HEK293 (cell line): ENCODE results near the gene TMEM14A.
"Not testable (repeated sequence)": the region's sequence is repeated elsewhere in the genome, so short reads cannot be mapped to it uniquely, and the experiment has no call there.

Experiments used
- CTCF ChIA-PET: fragments of 350-600 bp; formaldehyde crosslinking; extraction: SDS; loops from one replicate; lab custom pipeline; 2021; ENCODE audit warnings: antibody characterized with exemption; lab: Yijun Ruan, JAX
- POLR2A ChIA-PET: fragments of 300-600 bp; formaldehyde crosslinking; extraction: SDS; loops from one replicate; lab custom pipeline; 2020; ENCODE audit warnings: antibody characterized with exemption, inconsistent platforms; lab: Yijun Ruan, JAX
- H3K27ac ChIP-seq: fragments of 200-500 bp; sonication (Bioruptor generic); 2 replicates; pipeline ENCODE4 v1.5.1; 2014; ENCODE audit warnings: low read depth, low read length, control low read depth, inconsistent platforms; ENCODE audit errors: extremely low read depth
- H3K36me3 ChIP-seq, 2 experiments: fragments of 200-500 bp in 1 of 2; sonication (Bioruptor generic) in 1 of 2; 1 replicate in 1 of 2; 2 replicates in 1 of 2; pipeline ENCODE4 v1.5.1; 2014 to 2017; ENCODE audit warnings: inconsistent platforms in 2 of 2, low read length in 2 of 2; ENCODE audit not compliant: control insufficient read depth in 2 of 2, insufficient read depth in 1 of 2
- H3K4me1 ChIP-seq: fragments of 200-500 bp; sonication (Bioruptor generic); 2 replicates; pipeline ENCODE4 v1.5.1; 2014; ENCODE audit warnings: mild to moderate bottlenecking, low read length, inconsistent platforms; ENCODE audit not compliant: control insufficient read depth, insufficient read depth
- H3K4me3 ChIP-seq: 2 replicates; pipeline ENCODE4 v1.5.1; 2011; ENCODE audit warnings: low read depth, mild to moderate bottlenecking, control low read depth, low read length, moderate library complexity
- H3K9me3 ChIP-seq: fragments of 200-500 bp; sonication (Bioruptor generic); 2 replicates; pipeline ENCODE4 v1.5.1; 2014; ENCODE audit warnings: low read depth, low read length, inconsistent platforms; ENCODE audit not compliant: control insufficient read depth, insufficient read depth
- IKZF3 ChIP-seq: fragments of 450-650 bp; IDR thresholded peaks from 2 replicates; pipeline ENCODE4 v1.5.0; 2018; ENCODE audit warnings: missing biosample characterization, mild to moderate bottlenecking, missing genetic modification characterization, moderate library complexity
- MEIS1 ChIP-seq: sonication (generic); formaldehyde crosslinking; IDR thresholded peaks from 2 replicates; pipeline ENCODE4 v1.8.1; 2022; ENCODE audit warnings: missing genetic modification reagents, mild to moderate bottlenecking, borderline replicate concordance
- SALL2 ChIP-seq: fragments of 450-650 bp; formaldehyde crosslinking; IDR thresholded peaks from 2 replicates; pipeline ENCODE4 v1.5.0; 2017; ENCODE audit warnings: missing biosample characterization, mild to moderate bottlenecking, missing genetic modification characterization, borderline replicate concordance
- TCF7L2 ChIP-seq: IDR thresholded peaks from 2 replicates; pipeline ENCODE4 v1.6.1; 2011; ENCODE audit warnings: low read depth, mild to moderate bottlenecking, inconsistent platforms, low read length, moderate library complexity, borderline replicate concordance
- ZBTB8A ChIP-seq: fragments of 450-650 bp; formaldehyde crosslinking; IDR thresholded peaks from 2 replicates; pipeline ENCODE4 v1.5.1; 2016; ENCODE audit warnings: missing biosample characterization, missing genetic modification characterization
- ZFP3 ChIP-seq: fragments of 450-650 bp; formaldehyde crosslinking; IDR thresholded peaks from 2 replicates; pipeline ENCODE4 v1.5.1; 2016; ENCODE audit warnings: low read depth, missing biosample characterization, missing genetic modification characterization
- ZFP37 ChIP-seq: fragments of 450-650 bp; formaldehyde crosslinking; IDR thresholded peaks from 2 replicates; pipeline ENCODE4 v1.5.1; 2016; ENCODE audit warnings: missing biosample characterization, missing genetic modification characterization
- ZFP41 ChIP-seq: fragments of 450-650 bp; formaldehyde crosslinking; IDR thresholded peaks from 2 replicates; pipeline ENCODE4 v1.5.1; 2016; ENCODE audit warnings: missing biosample characterization, missing genetic modification characterization, borderline replicate concordance
- ZFP69B ChIP-seq: fragments of 450-650 bp; formaldehyde crosslinking; IDR thresholded peaks from 2 replicates; pipeline ENCODE4 v1.5.1; 2016; ENCODE audit warnings: missing biosample characterization, missing genetic modification characterization
- ZNF2 ChIP-seq: fragments of 450-650 bp; formaldehyde crosslinking; IDR thresholded peaks from 2 replicates; pipeline ENCODE4 v1.5.1; 2016; ENCODE audit warnings: missing biosample characterization, missing genetic modification characterization
- ZNF221 ChIP-seq: fragments of 450-650 bp; formaldehyde crosslinking; IDR thresholded peaks from 2 replicates; pipeline ENCODE4 v1.5.1; 2017; ENCODE audit warnings: missing biosample characterization, missing genetic modification characterization, borderline replicate concordance
- ZNF23 ChIP-seq: fragments of 450-650 bp; formaldehyde crosslinking; IDR thresholded peaks from 2 replicates; pipeline ENCODE4 v1.5.1; 2016; ENCODE audit warnings: missing biosample characterization, missing genetic modification characterization, borderline replicate concordance
- ZNF341 ChIP-seq: fragments of 450-650 bp; formaldehyde crosslinking; IDR thresholded peaks from 2 replicates; pipeline ENCODE4; 2016; ENCODE audit warnings: low read depth, missing biosample characterization, missing genetic modification characterization
- ZNF404 ChIP-seq: fragments of 450-650 bp; formaldehyde crosslinking; IDR thresholded peaks from 2 replicates; pipeline ENCODE4 v1.5.1; 2017; ENCODE audit warnings: missing biosample characterization, missing genetic modification characterization
- ZNF433 ChIP-seq: fragments of 450-650 bp; formaldehyde crosslinking; IDR thresholded peaks from 2 replicates; pipeline ENCODE4 v1.5.1; 2016; ENCODE audit warnings: missing biosample characterization, missing genetic modification characterization, low read depth
- ZNF521 ChIP-seq: fragments of 450-650 bp; formaldehyde crosslinking; IDR thresholded peaks from 2 replicates; pipeline ENCODE4 v1.5.1; 2017; ENCODE audit warnings: missing biosample characterization, mild to moderate bottlenecking, missing genetic modification characterization
- ZNF530 ChIP-seq: fragments of 450-650 bp; formaldehyde crosslinking; IDR thresholded peaks from 2 replicates; pipeline ENCODE4 v1.5.1; 2016; ENCODE audit warnings: low read depth, missing biosample characterization, missing genetic modification characterization
- ZNF658 ChIP-seq: fragments of 450-650 bp; formaldehyde crosslinking; IDR thresholded peaks from 2 replicates; pipeline ENCODE4; 2016; ENCODE audit warnings: missing biosample characterization, missing genetic modification characterization
- ZNF791 ChIP-seq: fragments of 450-650 bp; formaldehyde crosslinking; IDR thresholded peaks from 2 replicates; pipeline ENCODE4 v1.5.1; 2016; ENCODE audit warnings: missing biosample characterization, missing genetic modification characterization
- TF ChIP-seq, protein P1 (sequence below): fragments of 450-650 bp; formaldehyde crosslinking; optimal IDR thresholded peaks from 2 replicates; pipeline ENCODE3; 2016; ENCODE audit warnings: missing biosample characterization, mild to moderate bottlenecking, missing genetic modification characterization
- TF ChIP-seq, protein P2 (sequence below): fragments of 450-650 bp; formaldehyde crosslinking; IDR thresholded peaks from 2 replicates; pipeline ENCODE4 v1.5.1; 2016; ENCODE audit warnings: missing biosample characterization, missing genetic modification characterization
- TF ChIP-seq, protein P3 (sequence below): fragments of 450-650 bp; formaldehyde crosslinking; IDR thresholded peaks from 2 replicates; pipeline ENCODE4 v1.5.0; 2017; ENCODE audit warnings: missing biosample characterization, missing genetic modification characterization, borderline replicate concordance
- TF ChIP-seq, protein P4 (sequence below): fragments of 450-650 bp; formaldehyde crosslinking; IDR thresholded peaks from 2 replicates; pipeline ENCODE4 v1.5.1; 2017; ENCODE audit warnings: missing biosample characterization, missing genetic modification characterization

Gene TMEM14A

DNA sequence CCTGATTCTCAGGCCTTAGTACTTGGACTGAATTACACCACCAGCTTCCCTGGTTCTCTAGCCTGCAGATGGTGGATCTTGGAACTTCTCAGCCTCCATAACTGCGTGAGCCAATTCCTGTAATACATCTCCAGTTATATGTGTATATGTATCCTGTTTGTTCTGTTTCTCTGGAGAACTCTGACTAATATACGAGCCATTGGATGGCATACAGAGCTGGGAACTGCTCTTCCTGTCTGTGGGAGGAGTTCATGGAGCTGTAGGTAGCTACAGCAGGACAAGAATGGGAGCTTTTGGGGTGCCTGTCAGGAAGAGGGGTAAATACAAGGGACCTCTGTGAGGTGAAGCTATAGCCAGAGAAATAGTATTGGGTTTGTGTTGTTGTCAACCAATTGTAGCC is 41.2 kb downstream of the TMEM14A start:
- ChIA-PET POLR2A (no interaction called here), CTCF (interaction anchor here (0.9 kb wide), 1 partner anchor 13 kb away, joined by 5 read pairs; no protein-coding TSS in a partner anchor)
- Histone ChIP-seq H3K4me3 (no peak overlapping the region), H3K9me3 (no peaks in the 10 kb centered on the region), H3K4me1 (no peaks in the 10 kb centered on the region), H3K27ac (no peak overlapping the region), H3K36me3 (no peaks in the 10 kb centered on the region)
- TF ChIP-seq MEIS1 (no peak), ZNF2 (tag by site-specific recombination) (no peak), ZFP69B (tag by site-specific recombination) (no peak), ZNF658 (tag by site-specific recombination) (no peak), ZNF521 (tag by site-specific recombination) (no peak), ZFP37 (no peak), ZNF23 (tag by site-specific recombination) (no peak), ZBTB8A (tag by site-specific recombination) (no peak), IKZF3 (tag by site-specific recombination) (no peak), ZNF404 (tag by site-specific recombination) (no peak), ZNF791 (tag by site-specific recombination) (no peak), ZNF221 (tag by site-specific recombination) (no peak)
- TF ChIP-seq, protein P1, sequence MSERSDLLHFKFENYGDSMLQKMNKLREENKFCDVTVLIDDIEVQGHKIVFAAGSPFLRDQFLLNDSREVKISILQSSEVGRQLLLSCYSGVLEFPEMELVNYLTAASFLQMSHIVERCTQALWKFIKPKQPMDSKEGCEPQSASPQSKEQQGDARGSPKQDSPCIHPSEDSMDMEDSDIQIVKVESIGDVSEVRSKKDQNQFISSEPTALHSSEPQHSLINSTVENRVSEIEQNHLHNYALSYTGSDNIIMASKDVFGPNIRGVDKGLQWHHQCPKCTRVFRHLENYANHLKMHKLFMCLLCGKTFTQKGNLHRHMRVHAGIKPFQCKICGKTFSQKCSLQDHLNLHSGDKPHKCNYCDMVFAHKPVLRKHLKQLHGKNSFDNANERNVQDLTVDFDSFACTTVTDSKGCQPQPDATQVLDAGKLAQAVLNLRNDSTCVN (tag by site-specific recombination): no peak

DNA sequence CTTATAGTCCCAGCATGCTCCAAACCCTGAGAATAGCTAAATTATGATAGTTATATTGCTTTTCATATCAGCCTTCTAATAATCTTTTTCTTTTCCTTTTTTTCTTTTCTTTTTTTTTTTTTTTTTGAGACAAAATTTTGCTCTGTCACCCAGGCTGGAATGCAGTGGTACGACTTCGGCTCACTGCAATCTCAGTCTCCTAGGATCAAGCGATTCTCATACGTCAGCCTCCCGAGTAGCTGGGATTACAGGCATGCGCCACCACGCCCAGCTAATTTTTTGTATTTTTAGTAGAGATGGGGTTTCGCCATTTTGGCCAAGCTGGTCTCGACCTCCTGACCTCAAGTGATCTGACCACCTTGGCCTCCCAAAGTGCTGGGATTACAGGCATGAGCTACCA is 43.8 kb downstream of the TMEM14A start:
- not testable (repeated sequence) for H3K36me3 ChIP-seq, H3K4me3 ChIP-seq, H3K9me3 ChIP-seq, H3K4me1 ChIP-seq, H3K27ac ChIP-seq
- ChIA-PET POLR2A (interaction anchor here (0.7 kb wide), 1 partner anchor 22 kb away, joined by 5 read pairs; no protein-coding TSS in a partner anchor), CTCF (interaction anchor here (2.2 kb wide), 1 partner anchor 10 kb away, joined by 10 read pairs; no protein-coding TSS in a partner anchor)

DNA sequence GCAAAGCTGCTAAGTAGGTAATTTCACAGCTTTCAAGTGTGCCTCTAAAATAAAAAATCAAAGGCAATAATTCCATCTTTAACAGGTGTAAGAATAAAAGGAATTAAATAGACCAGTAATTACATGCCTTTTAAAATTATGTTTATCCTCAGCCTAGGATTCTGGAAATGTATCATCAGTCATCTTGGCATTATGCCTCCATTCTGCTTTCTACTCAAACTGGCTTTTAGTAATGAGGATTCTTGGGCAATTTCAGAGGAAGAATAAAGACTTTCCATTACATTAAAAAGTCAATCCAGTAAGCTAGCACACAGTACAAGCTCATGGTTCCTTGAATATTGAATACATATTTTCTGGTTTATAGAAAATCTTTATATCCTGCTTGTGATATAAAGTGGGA is 47.6 kb downstream of the TMEM14A start:
- no peak overlapping the region for H3K4me3 ChIP-seq
- H3K9me3 ChIP-seq: no peaks in the 10 kb centered on the region
- no peak overlapping the region for H3K27ac ChIP-seq
- POLR2A ChIA-PET: no interaction called here
- CTCF ChIA-PET: interaction anchor here (1.4 to 2.3 kb wide), 3 partner anchors 12 to 345 kb away, joined by 3 to 7 read pairs (median 5); no protein-coding TSS in a partner anchor
- TF ChIP-seq ZFP41 (tag by site-specific recombination): no peak
- TF ChIP-seq, protein P2, sequence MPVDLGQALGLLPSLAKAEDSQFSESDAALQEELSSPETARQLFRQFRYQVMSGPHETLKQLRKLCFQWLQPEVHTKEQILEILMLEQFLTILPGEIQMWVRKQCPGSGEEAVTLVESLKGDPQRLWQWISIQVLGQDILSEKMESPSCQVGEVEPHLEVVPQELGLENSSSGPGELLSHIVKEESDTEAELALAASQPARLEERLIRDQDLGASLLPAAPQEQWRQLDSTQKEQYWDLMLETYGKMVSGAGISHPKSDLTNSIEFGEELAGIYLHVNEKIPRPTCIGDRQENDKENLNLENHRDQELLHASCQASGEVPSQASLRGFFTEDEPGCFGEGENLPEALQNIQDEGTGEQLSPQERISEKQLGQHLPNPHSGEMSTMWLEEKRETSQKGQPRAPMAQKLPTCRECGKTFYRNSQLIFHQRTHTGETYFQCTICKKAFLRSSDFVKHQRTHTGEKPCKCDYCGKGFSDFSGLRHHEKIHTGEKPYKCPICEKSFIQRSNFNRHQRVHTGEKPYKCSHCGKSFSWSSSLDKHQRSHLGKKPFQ (tag by site-specific recombination): no peak
- TF ChIP-seq, protein P3, sequence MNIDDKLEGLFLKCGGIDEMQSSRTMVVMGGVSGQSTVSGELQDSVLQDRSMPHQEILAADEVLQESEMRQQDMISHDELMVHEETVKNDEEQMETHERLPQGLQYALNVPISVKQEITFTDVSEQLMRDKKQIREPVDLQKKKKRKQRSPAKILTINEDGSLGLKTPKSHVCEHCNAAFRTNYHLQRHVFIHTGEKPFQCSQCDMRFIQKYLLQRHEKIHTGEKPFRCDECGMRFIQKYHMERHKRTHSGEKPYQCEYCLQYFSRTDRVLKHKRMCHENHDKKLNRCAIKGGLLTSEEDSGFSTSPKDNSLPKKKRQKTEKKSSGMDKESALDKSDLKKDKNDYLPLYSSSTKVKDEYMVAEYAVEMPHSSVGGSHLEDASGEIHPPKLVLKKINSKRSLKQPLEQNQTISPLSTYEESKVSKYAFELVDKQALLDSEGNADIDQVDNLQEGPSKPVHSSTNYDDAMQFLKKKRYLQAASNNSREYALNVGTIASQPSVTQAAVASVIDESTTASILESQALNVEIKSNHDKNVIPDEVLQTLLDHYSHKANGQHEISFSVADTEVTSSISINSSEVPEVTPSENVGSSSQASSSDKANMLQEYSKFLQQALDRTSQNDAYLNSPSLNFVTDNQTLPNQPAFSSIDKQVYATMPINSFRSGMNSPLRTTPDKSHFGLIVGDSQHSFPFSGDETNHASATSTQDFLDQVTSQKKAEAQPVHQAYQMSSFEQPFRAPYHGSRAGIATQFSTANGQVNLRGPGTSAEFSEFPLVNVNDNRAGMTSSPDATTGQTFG (tag by site-specific recombination): no peak
- TF ChIP-seq, protein P4, sequence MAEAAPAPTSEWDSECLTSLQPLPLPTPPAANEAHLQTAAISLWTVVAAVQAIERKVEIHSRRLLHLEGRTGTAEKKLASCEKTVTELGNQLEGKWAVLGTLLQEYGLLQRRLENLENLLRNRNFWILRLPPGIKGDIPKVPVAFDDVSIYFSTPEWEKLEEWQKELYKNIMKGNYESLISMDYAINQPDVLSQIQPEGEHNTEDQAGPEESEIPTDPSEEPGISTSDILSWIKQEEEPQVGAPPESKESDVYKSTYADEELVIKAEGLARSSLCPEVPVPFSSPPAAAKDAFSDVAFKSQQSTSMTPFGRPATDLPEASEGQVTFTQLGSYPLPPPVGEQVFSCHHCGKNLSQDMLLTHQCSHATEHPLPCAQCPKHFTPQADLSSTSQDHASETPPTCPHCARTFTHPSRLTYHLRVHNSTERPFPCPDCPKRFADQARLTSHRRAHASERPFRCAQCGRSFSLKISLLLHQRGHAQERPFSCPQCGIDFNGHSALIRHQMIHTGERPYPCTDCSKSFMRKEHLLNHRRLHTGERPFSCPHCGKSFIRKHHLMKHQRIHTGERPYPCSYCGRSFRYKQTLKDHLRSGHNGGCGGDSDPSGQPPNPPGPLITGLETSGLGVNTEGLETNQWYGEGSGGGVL (tag by site-specific recombination): no peak
- no peak for TF ChIP-seq ZNF530
- no peak for TF ChIP-seq ZNF341
- no peak for TF ChIP-seq TCF7L2
- TF ChIP-seq SALL2: no peak
- no peak for TF ChIP-seq ZNF433 (tag by site-specific recombination)
- no peak for TF ChIP-seq ZFP3 (tag by site-specific recombination)
- H3K4me1 ChIP-seq: no peaks in the 10 kb centered on the region
- H3K36me3 ChIP-seq: no peaks in the 10 kb centered on the region
